Smooth muscle cell (in vitro differentiated cells): ENCODE data around the gene MEI4. TPM values are rescaled to one million over a fixed set of nuclear protein-coding genes. Genes with fewer than 3 reads are reported as not detected.
A peak's percentile ranks its signal among the peaks of the same experiment; 100 is the strongest.

Source experiments
- DNase-seq: peaks from one replicate; lab custom pipeline; 2025; ENCODE audit not compliant: unreplicated experiment; lab: John Stamatoyannopoulos, UW
- H2AFZ ChIP-seq: fragments of 200-600 bp; sonication (generic); 2 replicates; pipeline ENCODE4 v1.6.0; 2016; ENCODE audit warnings: antibody characterized with exemption, low read depth, mild to moderate bottlenecking
- H3F3A ChIP-seq: fragments of 200-600 bp; sonication (generic); 2 replicates; pipeline ENCODE4 v1.6.0; 2017; ENCODE audit warnings: antibody characterized with exemption, low read depth
- H3K27ac ChIP-seq: fragments of 200-600 bp; sonication (generic); 2 replicates; pipeline ENCODE4 v1.5.1; 2016; ENCODE audit warnings: low read depth, mild to moderate bottlenecking
- H3K27me3 ChIP-seq: fragments of 200-600 bp; sonication (generic); 2 replicates; pipeline ENCODE4 v1.6.1; 2016; ENCODE audit warnings: low read depth, mild to moderate bottlenecking
- H3K36me3 ChIP-seq: fragments of 200-600 bp; sonication (generic); 2 replicates; pipeline ENCODE4 v1.5.1; 2016; ENCODE audit warnings: low read depth
- H3K4me1 ChIP-seq: fragments of 200-600 bp; sonication (generic); 2 replicates; pipeline ENCODE4 v1.5.1; 2016; ENCODE audit warnings: low read depth
- H3K4me2 ChIP-seq: fragments of 200-600 bp; sonication (generic); 2 replicates; pipeline ENCODE4 v1.6.0; 2016; ENCODE audit warnings: mild to moderate bottlenecking
- H3K4me3 ChIP-seq: fragments of 200-600 bp; sonication (generic); 2 replicates; pipeline ENCODE4 v1.5.1; 2016; ENCODE audit warnings: mild to moderate bottlenecking
- H3K79me2 ChIP-seq: fragments of 200-600 bp; sonication (generic); 2 replicates; pipeline ENCODE4 v1.6.0; 2016; ENCODE audit warnings: low read depth, mild to moderate bottlenecking
- H3K9ac ChIP-seq: fragments of 200-600 bp; sonication (generic); 2 replicates; pipeline ENCODE4 v1.6.0; 2016; ENCODE audit warnings: low read depth
- H3K9me3 ChIP-seq: fragments of 200-600 bp; sonication (generic); replicated peaks from 2 replicates; pipeline ENCODE4 v1.5.1; 2016; ENCODE audit warnings: low read depth
- H4K20me1 ChIP-seq: fragments of 200-600 bp; sonication (generic); 2 replicates; pipeline ENCODE4 v1.6.0; 2016; ENCODE audit warnings: low read depth
- WGBS: methylation state at CpG from one replicate; pipeline ENCODE4 v1.1.7; 2016; ENCODE audit warnings: low lambda C conversion rate; 5-methylcytosine and 5-hydroxymethylcytosine counted together
- polyA plus RNA-seq: library from polyadenylated mRNA; unstranded; fragments of >200 nt; fragmentation: Nextera tagmentation; extraction: Ambion mirVana; gene quantifications from 2 replicates; pipeline ENCODE4 v1.2.1, GENCODE V29; 2016
- total RNA-seq: library from RNA; depleted of rRNA; stranded (reverse); fragments of >200 nt; gene quantifications from 2 replicates; pipeline ENCODE4 v1.2.3, GENCODE V29; 2014
- TF ChIP-seq, protein P1 (sequence below): fragments of 200-600 bp; sonication (generic); IDR thresholded peaks from 2 replicates; pipeline ENCODE4 v1.5.1; 2017; ENCODE audit warnings: borderline replicate concordance, mild to moderate bottlenecking, antibody characterized with exemption; ENCODE audit not compliant: insufficient read depth, poor library complexity, severe bottlenecking

MEI4 gene
- total and polyA plus RNA-seq, 2 experiments from 2014 or later = 0.27 TPM; not detected in 1

DNA sequence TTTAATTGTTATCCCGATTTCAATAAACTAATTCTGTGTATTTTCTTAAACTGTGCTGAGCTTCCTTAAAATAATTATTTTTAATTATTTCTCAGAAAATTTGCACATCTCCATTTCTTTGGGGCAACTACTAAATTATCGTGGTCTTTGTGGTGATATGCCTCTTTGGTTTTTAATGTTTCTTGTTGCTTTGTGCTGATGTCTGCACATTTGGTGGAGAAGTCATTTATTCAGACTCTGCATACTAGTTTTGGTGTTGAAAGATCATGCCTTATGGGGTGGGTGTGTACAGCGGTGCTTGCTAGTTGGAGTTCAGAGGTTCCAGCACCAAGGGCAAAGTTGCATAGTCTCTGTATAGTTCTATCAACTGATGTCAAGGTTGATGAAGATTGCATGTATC, 253.2 kb downstream of the MEI4 start:
- Histone ChIP-seq H3K4me2 (no peak overlapping the region), H3K4me1 (no peaks in the 10 kb centered on the region), H3K36me3 (no peaks in the 10 kb centered on the region), H2AFZ (no peak overlapping the region), H3K9ac (no peak overlapping the region), H3K79me2 (no peaks in the 10 kb centered on the region), H3K4me3 (no peak overlapping the region), H3K9me3 (peaks cover 5% of the 10 kb centered on the region), H3F3A (no peaks in the 10 kb centered on the region), H3K27ac (no peak overlapping the region), H3K27me3 (no peaks in the 10 kb centered on the region), H4K20me1 (no peaks in the 10 kb centered on the region)
- DNase-seq = no peak
- WGBS = 88% methylated on average over 3 of the region's 3 CpGs
- TF ChIP-seq, protein P1, sequence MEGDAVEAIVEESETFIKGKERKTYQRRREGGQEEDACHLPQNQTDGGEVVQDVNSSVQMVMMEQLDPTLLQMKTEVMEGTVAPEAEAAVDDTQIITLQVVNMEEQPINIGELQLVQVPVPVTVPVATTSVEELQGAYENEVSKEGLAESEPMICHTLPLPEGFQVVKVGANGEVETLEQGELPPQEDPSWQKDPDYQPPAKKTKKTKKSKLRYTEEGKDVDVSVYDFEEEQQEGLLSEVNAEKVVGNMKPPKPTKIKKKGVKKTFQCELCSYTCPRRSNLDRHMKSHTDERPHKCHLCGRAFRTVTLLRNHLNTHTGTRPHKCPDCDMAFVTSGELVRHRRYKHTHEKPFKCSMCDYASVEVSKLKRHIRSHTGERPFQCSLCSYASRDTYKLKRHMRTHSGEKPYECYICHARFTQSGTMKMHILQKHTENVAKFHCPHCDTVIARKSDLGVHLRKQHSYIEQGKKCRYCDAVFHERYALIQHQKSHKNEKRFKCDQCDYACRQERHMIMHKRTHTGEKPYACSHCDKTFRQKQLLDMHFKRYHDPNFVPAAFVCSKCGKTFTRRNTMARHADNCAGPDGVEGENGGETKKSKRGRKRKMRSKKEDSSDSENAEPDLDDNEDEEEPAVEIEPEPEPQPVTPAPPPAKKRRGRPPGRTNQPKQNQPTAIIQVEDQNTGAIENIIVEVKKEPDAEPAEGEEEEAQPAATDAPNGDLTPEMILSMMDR = no peak

DNA sequence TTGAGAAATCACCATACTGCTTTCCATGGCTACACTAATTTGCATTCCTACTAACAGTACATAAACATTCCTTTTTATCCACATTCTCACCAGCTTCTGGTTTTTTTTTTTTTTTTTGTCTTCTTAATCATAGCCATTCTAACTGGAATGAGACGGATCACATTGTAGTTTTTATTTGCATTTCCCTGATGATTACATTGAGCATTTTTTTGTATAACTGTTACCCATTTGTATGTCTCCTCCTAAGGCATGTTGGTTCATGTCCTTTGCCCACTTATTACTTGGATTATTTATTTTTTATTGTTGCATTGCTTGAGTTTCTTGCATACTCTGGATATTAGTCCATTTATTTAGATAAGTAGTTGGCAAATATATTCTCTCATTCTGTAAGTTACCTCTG, 258.0 kb downstream of the MEI4 start:
- no peaks in the 10 kb centered on the region for H3F3A ChIP-seq
- no peaks in the 10 kb centered on the region for H3K27me3 ChIP-seq
- H3K9ac ChIP-seq = no peak overlapping the region
- no peak overlapping the region for H2AFZ ChIP-seq
- H3K9me3 ChIP-seq = no peaks in the 10 kb centered on the region
- H4K20me1 ChIP-seq = no peaks in the 10 kb centered on the region
- no peaks in the 10 kb centered on the region for H3K4me1 ChIP-seq
- no peak for DNase-seq
- no peaks in the 10 kb centered on the region for H3K36me3 ChIP-seq
- H3K79me2 ChIP-seq = no peaks in the 10 kb centered on the region
- H3K4me2 ChIP-seq = no peak overlapping the region
- 96% methylated on average over 1 of the region's 1 CpG for WGBS
- H3K4me3 ChIP-seq = no peak overlapping the region
- H3K27ac ChIP-seq = no peak overlapping the region
- TF ChIP-seq, protein P1 = no peak

DNA sequence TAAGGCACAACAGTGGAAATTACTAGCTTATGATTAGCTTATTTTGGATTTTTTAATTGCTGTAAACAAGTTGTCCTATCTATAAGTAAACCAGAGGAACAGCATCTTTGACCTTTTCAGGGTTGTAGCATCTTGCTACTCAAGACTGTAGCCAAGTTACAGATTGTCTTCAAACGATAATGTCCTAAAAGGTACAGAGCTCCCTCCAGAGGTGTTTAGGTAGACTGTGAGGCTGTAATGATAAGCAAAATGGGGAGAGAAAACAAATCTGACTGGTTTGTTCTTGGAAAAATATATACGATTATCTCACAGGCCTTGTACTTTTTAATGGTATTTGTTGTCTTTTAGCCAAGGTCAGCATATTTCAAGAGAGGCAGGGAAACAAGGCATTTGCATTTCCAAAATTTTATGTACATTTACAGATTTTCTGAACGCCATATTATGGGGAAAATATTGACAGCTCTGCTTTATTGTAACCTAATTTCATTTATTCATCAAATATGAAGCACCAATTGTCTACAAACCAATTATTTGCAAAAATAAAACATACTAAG, 273.4 kb downstream of the MEI4 start:
- Histone ChIP-seq H3K9me3 (no peaks in the 10 kb centered on the region), H3F3A (no peaks in the 10 kb centered on the region), H3K9ac (no peak overlapping the region), H4K20me1 (no peaks in the 10 kb centered on the region), H3K79me2 (no peaks in the 10 kb centered on the region), H3K4me2 (no peak overlapping the region), H3K4me1 (no peaks in the 10 kb centered on the region), H3K36me3 (no peaks in the 10 kb centered on the region), H3K27me3 (no peaks in the 10 kb centered on the region), H3K27ac (no peak overlapping the region), H2AFZ (no peak overlapping the region), H3K4me3 (no peak overlapping the region)
- WGBS = 64% methylated on average over 3 of the region's 3 CpGs
- no peak for DNase-seq
- TF ChIP-seq, protein P1 = peak; percentile 9

DNA sequence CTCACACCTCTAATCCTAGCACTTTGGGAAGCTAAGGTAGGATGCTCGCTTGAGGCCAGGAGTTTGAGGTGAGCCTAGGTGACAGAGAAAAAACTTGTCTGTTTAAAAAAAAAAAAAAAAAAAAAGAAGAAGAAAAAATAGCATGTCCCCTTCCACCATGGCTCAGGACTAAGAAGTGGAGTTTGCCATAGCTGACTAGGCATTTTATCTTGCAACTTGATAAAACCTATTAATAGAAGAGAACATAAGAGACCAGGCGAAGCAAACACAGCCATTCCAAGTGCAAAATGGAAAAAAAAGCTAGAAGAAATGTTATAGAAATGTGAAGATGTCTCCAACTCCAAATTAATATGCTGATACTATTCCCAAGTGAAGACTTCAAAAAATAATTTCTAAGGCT, 277.5 kb downstream of the MEI4 start:
- no peaks in the 10 kb centered on the region for H3K79me2 ChIP-seq
- DNase-seq = no peak
- H3F3A ChIP-seq = no peaks in the 10 kb centered on the region
- H3K9ac ChIP-seq = no peak overlapping the region
- H4K20me1 ChIP-seq = no peaks in the 10 kb centered on the region
- no peak overlapping the region for H3K4me2 ChIP-seq
- TF ChIP-seq, protein P1 = no peak
- no peak overlapping the region for H3K4me3 ChIP-seq
- no peak overlapping the region for H3K27ac ChIP-seq
- no peaks in the 10 kb centered on the region for H3K27me3 ChIP-seq
- H3K36me3 ChIP-seq = no peaks in the 10 kb centered on the region
- no peaks in the 10 kb centered on the region for H3K9me3 ChIP-seq
- WGBS = 75% methylated on average over 2 of the region's 2 CpGs
- no peak overlapping the region for H2AFZ ChIP-seq
- no peaks in the 10 kb centered on the region for H3K4me1 ChIP-seq
